Stomach smooth muscle (tissue), 2 donors: ENCODE data around the gene EIF3C.
"Not testable (repeated sequence)": the region's sequence is repeated elsewhere in the genome, so short reads cannot be mapped to it uniquely, and the experiment has no call there.

Source experiments
- H3K27ac ChIP-seq: one replicate; pipeline ENCODE4 v1.7.0; 2013; ENCODE audit warnings: mild to moderate bottlenecking, low read length, inconsistent platforms
- H3K27me3 ChIP-seq, 2 donors: one replicate each; pipeline ENCODE4 v1.7.0; 2013; ENCODE audit warnings: low read length in 2 of 2; ENCODE audit not compliant: insufficient read depth in 2 of 2, control insufficient read depth in 1 of 2
- H3K36me3 ChIP-seq, 2 donors: one replicate each; pipeline ENCODE4 v1.7.0; 2013; ENCODE audit warnings: low read length in 2 of 2; ENCODE audit not compliant: control insufficient read depth in 2 of 2, insufficient read depth in 2 of 2
- H3K4me1 ChIP-seq: one replicate; pipeline ENCODE4 v1.7.0; 2013; ENCODE audit warnings: low read length; ENCODE audit not compliant: control insufficient read depth, insufficient read depth
- H3K4me3 ChIP-seq, 2 donors: one replicate each; pipeline ENCODE4 v1.7.0; 2013; ENCODE audit warnings: low read length in 2 of 2
- H3K9ac ChIP-seq, 2 donors: one replicate each; pipeline ENCODE4 v1.7.0; 2013; ENCODE audit warnings: low read length in 2 of 2, mild to moderate bottlenecking in 1 of 2
- H3K9me3 ChIP-seq, 2 donors: one replicate each; pipeline ENCODE4 v1.7.0; 2013; ENCODE audit warnings: low read length in 2 of 2; ENCODE audit not compliant: control insufficient read depth in 2 of 2
- donor health status: healthy.
- donor health status: Pancreatic carcinoma.

EIF3C gene

GRCh38 chr16:28751487-28751886 is 40.2 kb downstream of the EIF3C start, which contains the start of gene NPIPB9:
Gene NPIPB9, plus strand, starts transcription at chr16:28751787.
- H3K27ac ChIP-seq, H3K36me3 ChIP-seq, H3K27me3 ChIP-seq: not testable (repeated sequence)

GRCh38 chr16:28781697-28782096 is 70.4 kb downstream of the EIF3C start:
- H3K4me3 ChIP-seq, result not testable (repeated sequence)

More at GRCh38 chr16:28751487-28751886, 40.2 kb downstream of the EIF3C start, which contains the start of gene NPIPB9:
- H3K4me3 ChIP-seq, H3K9me3 ChIP-seq, H3K9ac ChIP-seq, H3K4me1 ChIP-seq: not testable (repeated sequence)

GRCh38 chr16:28782357-28782756 is 71.1 kb downstream of the EIF3C start:
- not testable (repeated sequence) for H3K4me1 ChIP-seq, H3K9ac ChIP-seq, H3K36me3 ChIP-seq

More at GRCh38 chr16:28781697-28782096, 70.4 kb downstream of the EIF3C start:
- not testable (repeated sequence) for H3K9me3 ChIP-seq, H3K27ac ChIP-seq, H3K36me3 ChIP-seq, H3K9ac ChIP-seq, H3K27me3 ChIP-seq, H3K4me1 ChIP-seq

More at GRCh38 chr16:28782357-28782756, 71.1 kb downstream of the EIF3C start:
- H3K27ac ChIP-seq, H3K4me3 ChIP-seq, H3K9me3 ChIP-seq, H3K27me3 ChIP-seq: not testable (repeated sequence)
